ENCODE results near the gene OR8H2. TPM values are rescaled to one million over a fixed set of nuclear protein-coding genes. Genes with fewer than 3 reads are reported as not detected.
"Not testable (repeated sequence)": the region's sequence is repeated elsewhere in the genome, so short reads cannot be mapped to it uniquely, and the experiment has no call there.

OR8H2 gene
- total RNA-seq, 1 experiment from 2014 or later = not detected

GRCh38 chr11:56140151-56140661, 36.7 kb downstream of the OR8H2 start, which contains the start of gene OR8J3:
OR8J3 (minus strand) TSS chr11:56140201; CDS start chr11:56137718, 2,483 bp downstream.
- H3K9me2 ChIP-seq (replicated peaks; ENCODE audit: insufficient read depth, low read length) = no peaks in the 10 kb centered on the region
- no peak within 1 kb of the TSS for H2AFZ ChIP-seq (ENCODE audit: low read length)
- no peaks in the 10 kb centered on the region for H3K79me2 ChIP-seq (ENCODE audit: low read length)
- H3K36me3 ChIP-seq (ENCODE audit: insufficient read depth, low read length) = no peaks in the 10 kb centered on the region
- no peak within 1 kb of the TSS for H3K4me2 ChIP-seq (ENCODE audit: low read depth, low read length, poor library complexity, severe bottlenecking)
- no peak within 1 kb of the TSS for H3K4me3 ChIP-seq (ENCODE audit: low read length)
- no peaks in the 10 kb centered on the region for H3K27me3 ChIP-seq (ENCODE audit: low read length)
- peaks cover 15% of the 10 kb centered on the region for H3K9me3 ChIP-seq (ENCODE audit: low read length)
- H3K4me1 ChIP-seq (ENCODE audit: low read length) = no peaks in the 10 kb centered on the region
- H3K9ac ChIP-seq (ENCODE audit: low read length) = no peak within 1 kb of the TSS
- H4K20me1 ChIP-seq (ENCODE audit: insufficient read depth, low read depth, low read length) = no peaks in the 10 kb centered on the region
- no peak for DNase-seq
- H3K27ac ChIP-seq (ENCODE audit: low read length) = no peak within 1 kb of the TSS

- H3K27me3 ChIP-seq (ENCODE audit: low read length) = not testable (repeated sequence)
Observed at GRCh38 chr11:56143681-56144080, 40.2 kb downstream of the OR8H2 start.

GRCh38 chr11:56151376-56151775, 47.9 kb downstream of the OR8H2 start:
- no peaks in the 10 kb centered on the region for H3K79me2 ChIP-seq (ENCODE audit: low read length)
- H3K4me2 ChIP-seq (ENCODE audit: low read depth, low read length, poor library complexity, severe bottlenecking) = no peak overlapping the region
- no peaks in the 10 kb centered on the region for H3K27me3 ChIP-seq (ENCODE audit: low read length)
- H3K36me3 ChIP-seq (ENCODE audit: insufficient read depth, low read length) = no peaks in the 10 kb centered on the region
- H2AFZ ChIP-seq (ENCODE audit: low read length) = no peak overlapping the region
- no peak for DNase-seq
- H3K9me2 ChIP-seq (replicated peaks; ENCODE audit: insufficient read depth, low read length) = no peaks in the 10 kb centered on the region
- H3K4me1 ChIP-seq (ENCODE audit: low read length) = no peaks in the 10 kb centered on the region
- no peak overlapping the region for H3K27ac ChIP-seq (ENCODE audit: low read length)
- H3K4me3 ChIP-seq (ENCODE audit: low read length) = no peak overlapping the region
- H3K9ac ChIP-seq (ENCODE audit: low read length) = no peak overlapping the region
- no peaks in the 10 kb centered on the region for H4K20me1 ChIP-seq (ENCODE audit: insufficient read depth, low read depth, low read length)
- H3K9me3 ChIP-seq (ENCODE audit: low read length) = peaks cover 16% of the 10 kb centered on the region

More at GRCh38 chr11:56143681-56144080, 40.2 kb downstream of the OR8H2 start:
- H3K4me3 ChIP-seq (ENCODE audit: low read length); H3K4me2 ChIP-seq (ENCODE audit: low read depth, low read length, poor library complexity, severe bottlenecking); H2AFZ ChIP-seq (ENCODE audit: low read length); H3K9ac ChIP-seq (ENCODE audit: low read length); H3K4me1 ChIP-seq (ENCODE audit: low read length); H3K9me2 ChIP-seq (replicated peaks; ENCODE audit: insufficient read depth, low read length); DNase-seq; H3K36me3 ChIP-seq (ENCODE audit: insufficient read depth, low read length); H4K20me1 ChIP-seq (ENCODE audit: insufficient read depth, low read depth, low read length); H3K27ac ChIP-seq (ENCODE audit: low read length); H3K79me2 ChIP-seq (ENCODE audit: low read length): not testable (repeated sequence)
- H3K9me3 ChIP-seq (ENCODE audit: low read length) = peaks cover 12% of the 10 kb centered on the region; the same call in 1 of the 2 replicates

- H3K9ac ChIP-seq (ENCODE audit: low read length) = no peak overlapping the region
- H3K4me2 ChIP-seq (ENCODE audit: low read depth, low read length, poor library complexity, severe bottlenecking) = no peak overlapping the region
- no peaks in the 10 kb centered on the region for H4K20me1 ChIP-seq (ENCODE audit: insufficient read depth, low read depth, low read length)
- no peaks in the 10 kb centered on the region for H3K4me1 ChIP-seq (ENCODE audit: low read length)
- no peaks in the 10 kb centered on the region for H3K27me3 ChIP-seq (ENCODE audit: low read length)
- DNase-seq = no peak
- no peaks in the 10 kb centered on the region for H3K36me3 ChIP-seq (ENCODE audit: insufficient read depth, low read length)
- H3K27ac ChIP-seq (ENCODE audit: low read length) = no peak overlapping the region
- H3K9me3 ChIP-seq (ENCODE audit: low read length) = peaks cover 16% of the 10 kb centered on the region
- H3K9me2 ChIP-seq (replicated peaks; ENCODE audit: insufficient read depth, low read length) = no peaks in the 10 kb centered on the region
- H2AFZ ChIP-seq (ENCODE audit: low read length) = no peak overlapping the region
- H3K79me2 ChIP-seq (ENCODE audit: low read length) = no peaks in the 10 kb centered on the region
- no peak overlapping the region for H3K4me3 ChIP-seq (ENCODE audit: low read length)
Observed at GRCh38 chr11:56152333-56152732, 48.8 kb downstream of the OR8H2 start.

Small RNA genes within 50 kb of the gene (small RNA-seq; reads per million reads assigned to genes)
- not detected for gene OR8I4P

Other genes with a start within 250 kb of the OR8H2 start
- gene TRIM51, start 220.4 kb upstream of the OR8H2 start, total RNA-seq (2014; rRNA removed; shearing (Covaris generic); ENCODE audit: low replicate concordance) = not detected in 2 replicates
- not detected in 2 replicates for gene OR5W2, start 189.1 kb upstream of the OR8H2 start, total RNA-seq (2014; rRNA removed; shearing (Covaris generic); ENCODE audit: low replicate concordance)
- gene OR5I1, start 167.3 kb upstream of the OR8H2 start, total RNA-seq (2014; rRNA removed; shearing (Covaris generic); ENCODE audit: low replicate concordance) = not detected in 2 replicates
- not detected in 2 replicates for gene OR10AG1, start 133.7 kb upstream of the OR8H2 start, total RNA-seq (2014; rRNA removed; shearing (Covaris generic); ENCODE audit: low replicate concordance)
- gene OR5F1, start 109.1 kb upstream of the OR8H2 start, total RNA-seq (2014; rRNA removed; shearing (Covaris generic); ENCODE audit: low replicate concordance) = not detected in 2 replicates
- not detected in 2 replicates for gene OR5AS1, start 76.0 kb upstream of the OR8H2 start, total RNA-seq (2014; rRNA removed; shearing (Covaris generic); ENCODE audit: low replicate concordance)
- not detected in 2 replicates for gene OR8I2, start 10.4 kb upstream of the OR8H2 start, total RNA-seq (2014; rRNA removed; shearing (Covaris generic); ENCODE audit: low replicate concordance)
- not detected in 2 replicates for gene OR8H3, start 18.7 kb downstream of the OR8H2 start, total RNA-seq (2014; rRNA removed; shearing (Covaris generic); ENCODE audit: low replicate concordance)
- gene OR8J3, start 36.5 kb downstream of the OR8H2 start, total RNA-seq (2014; rRNA removed; shearing (Covaris generic); ENCODE audit: low replicate concordance) = not detected in 2 replicates
- not detected in 2 replicates for gene OR8K5, start 56.6 kb downstream of the OR8H2 start, total RNA-seq (2014; rRNA removed; shearing (Covaris generic); ENCODE audit: low replicate concordance)
- not detected in 2 replicates for gene OR5J2, start 72.9 kb downstream of the OR8H2 start, total RNA-seq (2014; rRNA removed; shearing (Covaris generic); ENCODE audit: low replicate concordance)
- gene OR5T2, start 130.6 kb downstream of the OR8H2 start, total RNA-seq (2014; rRNA removed; shearing (Covaris generic); ENCODE audit: low replicate concordance) = not detected in 2 replicates
- gene OR5T3, start 148.6 kb downstream of the OR8H2 start, total RNA-seq (2014; rRNA removed; shearing (Covaris generic); ENCODE audit: low replicate concordance) = not detected in 2 replicates
- not detected in 2 replicates for gene OR5T1, start 170.5 kb downstream of the OR8H2 start, total RNA-seq (2014; rRNA removed; shearing (Covaris generic); ENCODE audit: low replicate concordance)
- gene OR8H1, start 188.6 kb downstream of the OR8H2 start, total RNA-seq (2014; rRNA removed; shearing (Covaris generic); ENCODE audit: low replicate concordance) = not detected in 2 replicates
- not detected in 2 replicates for gene OR8K3, start 211.5 kb downstream of the OR8H2 start, total RNA-seq (2014; rRNA removed; shearing (Covaris generic); ENCODE audit: low replicate concordance)
- not detected in 2 replicates for gene OR8K1, start 242.4 kb downstream of the OR8H2 start, total RNA-seq (2014; rRNA removed; shearing (Covaris generic); ENCODE audit: low replicate concordance)

All from Karpas-422 (cell line).